22Rv1 (cell line): ENCODE measurements around the gene CYP3A4.

Experiments used
- ZFX ChIP-seq: fragments of 450-650 bp; IDR thresholded peaks from 2 replicates; pipeline ENCODE4 v1.6.1; 2017; ENCODE audit warnings: antibody characterized with exemption, borderline replicate concordance
- TF ChIP-seq, protein P1 (sequence below): fragments of 450-650 bp; IDR thresholded peaks from 2 replicates; pipeline ENCODE4 v1.5.1; 2017; ENCODE audit warnings: mild to moderate bottlenecking

DNA sequence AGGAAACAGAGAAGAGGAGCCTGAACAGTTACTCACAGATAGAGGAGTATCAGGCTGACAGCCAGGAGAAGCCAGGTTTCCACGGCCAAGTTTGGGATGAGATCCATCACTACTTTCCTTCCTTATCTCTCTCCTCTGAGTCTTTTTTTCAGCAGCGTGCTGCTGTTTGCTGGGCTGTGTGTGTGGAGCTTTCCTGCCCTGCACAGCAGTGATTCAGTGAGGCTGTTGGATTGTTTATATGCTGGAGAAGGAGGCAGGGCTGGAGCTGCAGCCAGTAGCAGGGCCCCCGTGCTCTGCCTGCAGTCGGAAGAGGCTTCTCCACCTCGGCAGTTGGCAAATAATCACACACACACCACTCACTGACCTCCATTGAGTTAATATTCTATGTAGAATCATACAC lies 49.0 kb downstream of the CYP3A4 start, which contains the start of gene CYP3A7:
- TF ChIP-seq, protein P1, sequence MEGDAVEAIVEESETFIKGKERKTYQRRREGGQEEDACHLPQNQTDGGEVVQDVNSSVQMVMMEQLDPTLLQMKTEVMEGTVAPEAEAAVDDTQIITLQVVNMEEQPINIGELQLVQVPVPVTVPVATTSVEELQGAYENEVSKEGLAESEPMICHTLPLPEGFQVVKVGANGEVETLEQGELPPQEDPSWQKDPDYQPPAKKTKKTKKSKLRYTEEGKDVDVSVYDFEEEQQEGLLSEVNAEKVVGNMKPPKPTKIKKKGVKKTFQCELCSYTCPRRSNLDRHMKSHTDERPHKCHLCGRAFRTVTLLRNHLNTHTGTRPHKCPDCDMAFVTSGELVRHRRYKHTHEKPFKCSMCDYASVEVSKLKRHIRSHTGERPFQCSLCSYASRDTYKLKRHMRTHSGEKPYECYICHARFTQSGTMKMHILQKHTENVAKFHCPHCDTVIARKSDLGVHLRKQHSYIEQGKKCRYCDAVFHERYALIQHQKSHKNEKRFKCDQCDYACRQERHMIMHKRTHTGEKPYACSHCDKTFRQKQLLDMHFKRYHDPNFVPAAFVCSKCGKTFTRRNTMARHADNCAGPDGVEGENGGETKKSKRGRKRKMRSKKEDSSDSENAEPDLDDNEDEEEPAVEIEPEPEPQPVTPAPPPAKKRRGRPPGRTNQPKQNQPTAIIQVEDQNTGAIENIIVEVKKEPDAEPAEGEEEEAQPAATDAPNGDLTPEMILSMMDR, result no peak
- TF ChIP-seq ZFX, result no peak
